ENCODE data around the gene ATP2C2.
"Not testable (repeated sequence)": the region's sequence is repeated elsewhere in the genome, so short reads cannot be mapped to it uniquely, and the experiment has no call there.

ATP2C2 gene

DNA sequence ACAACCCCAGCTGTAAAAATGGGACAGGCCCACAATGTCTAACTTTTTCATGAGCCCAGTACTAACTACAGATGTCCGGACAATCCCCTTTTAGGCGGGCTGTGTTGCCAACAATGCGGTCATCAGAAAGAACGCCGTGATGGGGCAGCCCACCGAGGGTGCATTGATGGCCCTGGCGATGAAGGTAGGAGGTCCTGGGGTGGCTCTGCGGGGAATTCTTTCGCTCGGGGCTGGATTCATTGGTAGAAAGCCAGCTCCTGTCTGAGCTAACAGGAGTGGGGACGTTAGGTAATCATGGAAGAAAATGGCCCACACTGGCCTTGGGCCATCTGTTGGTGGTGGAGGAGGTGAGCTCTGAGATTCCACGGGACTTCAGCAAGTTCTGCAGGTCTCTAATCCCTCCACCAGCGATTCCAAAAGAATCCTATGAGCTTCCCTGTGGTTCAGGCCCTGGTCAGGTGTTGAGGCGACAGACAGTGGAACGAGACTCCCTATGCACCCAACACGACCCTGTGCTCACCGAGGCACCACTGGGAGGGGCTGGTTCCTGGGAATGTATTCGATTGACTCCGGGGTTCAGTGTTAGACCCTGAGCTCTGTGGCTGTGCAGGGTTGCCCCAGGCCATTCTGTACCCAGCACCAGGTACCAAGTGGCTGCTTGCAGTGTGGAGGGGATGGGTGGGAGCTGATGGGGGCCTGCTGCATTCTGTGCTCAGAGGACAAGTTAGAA is 74.2 kb downstream of the ATP2C2 start:
- peak in 3 of 10 donors; percentile 18 to 73 (median 47) for DNase-seq
- intact Hi-C loops (cut with DNase I) = no loop called here

DNA sequence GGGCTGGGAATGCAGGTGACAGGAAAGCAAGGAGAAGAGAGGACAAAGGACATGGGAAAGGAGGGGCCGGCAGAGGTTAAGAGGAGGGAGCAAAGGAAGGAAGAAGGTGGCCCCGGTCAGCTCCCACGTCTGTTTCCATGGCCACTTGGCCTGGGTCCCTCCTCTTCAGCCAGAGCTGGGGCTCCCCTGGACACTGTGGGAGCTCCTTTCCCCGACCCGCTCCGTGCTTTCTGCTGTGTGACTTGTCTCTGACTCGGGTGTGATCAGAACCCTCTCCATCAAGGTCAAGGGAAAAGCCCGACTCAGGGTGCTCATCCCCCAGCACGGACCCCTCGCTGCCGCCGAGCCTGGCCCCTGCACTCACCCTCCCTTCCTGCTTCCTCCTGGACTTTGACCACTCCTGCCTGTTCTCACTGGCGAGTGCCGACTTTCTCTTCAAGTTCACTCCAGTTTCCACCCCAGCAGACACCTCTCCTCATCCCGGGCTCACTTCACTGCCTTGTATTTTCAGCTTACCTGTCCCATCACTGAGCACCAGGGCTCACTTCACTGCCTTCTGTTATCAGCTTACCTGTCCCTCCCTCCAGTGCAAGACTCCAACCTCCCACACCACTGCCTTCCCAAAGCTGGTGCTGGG is 74.9 kb downstream of the ATP2C2 start:
- peak in 3 of 10 donors; percentile 55 to 67 (median 67) for DNase-seq
- intact Hi-C loops (cut with DNase I) = no loop called here

DNA sequence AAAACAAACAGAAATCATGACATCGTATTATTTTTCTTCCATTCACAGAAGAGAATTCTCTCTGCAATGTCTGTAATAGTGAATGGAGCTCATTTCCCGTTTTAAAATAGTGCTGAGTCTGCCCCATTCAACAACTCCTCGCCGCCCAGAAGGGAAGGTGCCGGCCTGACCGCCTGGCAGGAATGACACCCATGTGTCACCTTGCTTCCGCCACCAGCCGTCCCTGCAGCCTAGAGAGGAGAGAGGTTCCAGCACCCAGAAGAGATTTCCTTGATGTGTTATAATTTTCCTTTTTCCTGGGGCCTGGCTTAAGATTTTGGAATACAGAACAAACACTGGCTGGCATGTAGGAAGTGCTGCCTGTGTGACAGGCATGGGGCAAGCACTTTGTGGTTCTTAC is 76.1 kb downstream of the ATP2C2 start:
- DNase-seq = peak in 2 of 10 donors; percentile 34 to 75
- intact Hi-C loops (cut with DNase I) = no loop called here

DNA sequence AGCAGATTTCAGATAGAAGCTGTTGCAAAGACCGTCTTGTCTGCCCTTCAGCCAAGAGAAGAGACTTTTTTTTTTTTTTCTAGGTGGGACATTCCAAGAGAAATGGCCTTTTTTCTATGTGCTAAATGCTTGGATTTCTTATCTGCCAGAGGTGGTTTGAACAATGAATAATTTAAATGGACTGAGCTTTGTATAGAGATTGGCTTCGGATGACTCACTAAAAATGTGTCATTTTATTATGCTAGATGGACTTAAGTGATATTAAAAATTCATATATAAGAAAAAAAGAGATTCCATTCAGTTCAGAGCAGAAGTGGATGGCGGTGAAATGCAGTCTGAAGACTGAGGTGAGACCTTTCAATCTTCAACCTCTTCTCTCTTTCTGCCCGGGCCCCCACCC is 77.7 kb downstream of the ATP2C2 start:
- peak in 1 of 10 donors; percentile 6 for DNase-seq
- intact Hi-C loops (cut with DNase I) = no loop called here

DNA sequence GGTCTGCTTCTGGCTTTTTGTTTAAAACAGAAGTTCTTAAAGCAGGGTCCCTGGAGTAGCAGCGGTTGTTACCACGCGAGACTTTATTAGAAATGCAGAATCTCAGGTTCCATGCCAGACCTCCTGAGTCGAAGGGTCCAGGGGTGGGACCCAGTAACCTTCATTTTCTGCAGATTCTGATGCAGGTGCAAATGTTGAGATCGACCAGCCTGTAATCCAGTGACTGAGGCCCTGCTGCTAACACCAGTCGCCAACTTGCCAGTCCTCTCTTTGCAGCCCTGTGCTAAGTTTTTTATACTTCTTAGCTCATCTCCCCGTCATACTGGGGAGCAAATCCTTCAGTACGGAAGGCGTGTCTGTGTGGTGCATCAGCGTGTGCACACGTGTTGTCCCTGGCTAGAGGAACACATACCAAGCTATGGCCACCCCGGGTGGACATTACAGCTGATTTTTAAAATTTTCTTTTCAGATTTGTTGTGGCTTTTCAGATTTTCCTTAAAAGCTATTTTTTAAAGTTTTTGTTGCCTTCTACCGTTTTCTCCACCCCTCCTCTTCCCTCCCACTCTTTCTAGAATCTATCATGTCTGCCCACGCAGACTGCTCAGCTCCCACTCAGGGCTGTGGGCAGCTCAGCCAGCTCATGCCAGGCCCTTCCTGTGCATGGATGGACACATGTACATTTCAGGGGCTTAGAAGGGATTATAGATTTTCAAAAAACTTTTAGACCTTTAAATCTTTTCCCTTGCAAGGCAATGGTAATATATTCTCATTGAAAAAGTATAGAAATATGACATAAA is 78.5 kb downstream of the ATP2C2 start:
- DNase-seq = peak in 2 of 10 donors; percentile 42 to 44
- intact Hi-C loops (cut with DNase I) = no loop called here

DNA sequence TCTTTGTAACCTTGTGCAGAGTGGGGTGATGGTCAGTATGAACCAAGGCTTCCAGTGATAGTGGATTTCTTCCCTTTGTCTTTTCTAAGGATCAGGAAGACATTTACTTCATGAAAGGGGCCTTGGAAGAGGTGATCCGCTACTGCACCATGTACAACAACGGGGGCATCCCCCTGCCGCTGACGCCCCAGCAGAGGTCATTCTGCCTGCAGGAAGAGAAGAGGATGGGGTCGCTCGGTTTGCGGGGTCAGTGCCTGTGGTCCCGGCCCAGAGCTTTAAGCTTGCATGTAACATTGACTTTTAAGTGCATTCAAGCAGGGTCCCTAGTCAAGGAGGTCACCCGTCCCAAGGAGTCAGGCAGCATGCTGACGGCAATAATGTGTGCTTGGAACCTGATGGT is 80.1 kb downstream of the ATP2C2 start:
- DNase-seq = peak in 3 of 10 donors; percentile 12 to 51 (median 26)
- intact Hi-C loops (cut with DNase I) = no loop called here

DNA sequence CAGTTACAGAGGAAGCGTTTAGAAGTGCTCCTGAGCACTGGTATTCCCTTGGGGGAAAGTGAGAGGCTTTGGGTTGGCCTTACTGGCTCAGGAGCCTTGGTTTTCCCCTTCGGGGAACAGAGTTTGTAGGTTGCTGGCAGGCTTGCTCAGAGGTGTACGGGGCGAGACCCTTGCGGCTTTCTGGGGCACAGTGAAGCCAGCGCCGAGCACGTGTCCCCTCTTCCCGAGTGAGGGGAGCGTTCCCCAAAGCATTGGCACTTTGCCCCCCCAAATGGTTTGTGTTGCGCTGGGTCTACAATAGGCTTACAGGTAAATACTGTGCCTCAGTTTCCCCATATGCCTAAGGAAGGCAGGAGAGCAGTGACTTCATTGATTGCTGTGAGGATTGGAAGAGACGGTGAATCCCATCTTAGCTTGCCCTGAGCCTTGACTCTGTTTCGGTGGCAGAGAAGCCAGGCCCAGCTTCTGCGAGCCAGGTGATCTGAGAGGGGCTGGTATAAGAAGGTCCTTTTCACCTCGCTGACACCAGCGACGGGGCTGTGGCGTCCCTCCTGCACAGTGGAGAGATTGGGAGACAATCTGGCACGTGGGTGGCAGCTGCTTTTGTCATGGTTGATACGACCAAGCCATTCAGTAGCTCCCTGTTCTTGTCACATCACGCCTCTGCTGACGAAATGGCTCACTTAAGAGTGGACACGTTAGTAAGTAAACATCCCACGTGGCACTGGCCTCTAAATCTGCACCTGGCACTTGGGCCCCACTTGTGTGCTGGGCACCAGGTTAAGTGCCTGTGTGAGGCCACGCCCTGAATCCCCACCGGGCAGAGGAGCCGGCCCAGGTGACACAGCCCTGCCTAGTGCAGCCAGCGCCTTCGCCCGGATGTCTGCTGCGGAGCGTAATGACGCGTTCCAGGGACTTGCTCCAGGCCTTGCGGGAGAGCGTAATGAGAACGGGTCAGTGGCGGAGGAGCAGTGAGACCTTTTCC is 81.1 kb downstream of the ATP2C2 start:
- intact Hi-C loops (cut with DNase I) = no loop called here
- DNase-seq = peak in 3 of 10 donors; percentile 59 to 79 (median 69)

DNA sequence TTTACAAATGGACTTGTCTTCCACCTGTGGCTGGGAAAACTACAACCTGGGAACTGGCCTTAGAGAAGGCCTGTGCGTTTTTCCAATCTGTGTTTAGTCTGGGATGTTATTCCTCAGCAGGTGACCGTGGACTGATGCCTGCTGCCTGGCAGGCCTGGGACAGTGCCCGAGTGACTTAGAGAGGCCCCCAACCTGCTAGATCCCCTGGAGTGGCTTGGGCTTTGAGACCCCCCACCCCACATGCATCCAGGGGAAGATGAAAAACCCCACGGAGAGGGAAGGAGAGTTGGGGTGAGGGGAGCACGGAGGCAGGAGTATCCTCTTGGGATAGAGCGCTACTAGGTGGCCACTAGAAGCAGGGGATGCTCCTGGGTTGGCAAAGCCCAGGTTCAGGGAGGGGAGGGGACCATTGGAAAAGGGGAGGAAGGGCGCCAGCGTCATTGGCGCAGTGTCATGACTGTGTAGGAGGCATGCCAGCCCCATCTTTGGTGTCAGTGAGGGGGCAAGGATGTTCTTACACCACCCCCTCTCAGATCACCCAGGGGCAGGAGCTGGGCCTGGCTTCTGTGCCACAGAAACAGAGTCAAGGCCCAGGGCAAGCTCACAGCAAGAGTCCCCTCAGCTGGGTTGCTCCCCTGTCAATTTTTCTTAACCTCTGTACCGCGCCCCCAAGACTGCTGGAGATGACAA is 82.0 kb downstream of the ATP2C2 start:
- peak in 3 of 10 donors; percentile 14 to 59 (median 51) for DNase-seq
- intact Hi-C loops (cut with DNase I) = no loop called here

DNA sequence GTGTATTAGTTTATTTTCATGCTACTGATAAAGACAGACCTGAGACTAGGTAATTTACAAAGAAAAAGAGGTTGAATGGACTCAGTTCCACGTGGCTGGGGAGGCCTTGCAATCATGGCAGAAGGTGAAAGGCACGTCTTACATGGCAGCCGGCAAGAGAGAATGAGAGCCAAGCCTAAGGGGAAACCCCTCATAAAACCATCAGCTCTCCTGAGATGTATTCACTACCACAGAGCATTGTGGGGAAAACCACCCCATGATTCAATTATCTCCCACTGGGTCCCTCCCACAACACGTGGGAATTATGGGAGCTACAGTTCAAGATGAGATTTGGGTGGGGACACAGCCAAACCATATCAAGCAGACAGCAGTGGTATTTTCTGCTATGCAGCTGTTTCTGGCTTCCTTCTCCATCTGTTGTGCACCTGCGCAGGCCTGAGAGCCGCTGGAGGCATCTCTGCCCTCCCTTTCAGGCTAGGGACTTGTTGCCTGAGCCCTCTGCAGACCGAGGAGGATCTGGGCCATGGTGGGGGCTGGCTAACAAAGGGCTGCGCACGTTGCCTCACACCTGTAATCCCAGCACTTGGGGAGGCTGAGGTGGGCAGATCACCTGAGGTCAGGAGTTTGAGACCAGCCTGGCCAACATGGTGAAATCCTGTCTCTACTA is 82.8 kb downstream of the ATP2C2 start:
- DNase-seq = peak in 3 of 10 donors; percentile 8 to 68 (median 43)
- intact Hi-C loops (cut with DNase I) = not testable (repeated sequence)

DNA sequence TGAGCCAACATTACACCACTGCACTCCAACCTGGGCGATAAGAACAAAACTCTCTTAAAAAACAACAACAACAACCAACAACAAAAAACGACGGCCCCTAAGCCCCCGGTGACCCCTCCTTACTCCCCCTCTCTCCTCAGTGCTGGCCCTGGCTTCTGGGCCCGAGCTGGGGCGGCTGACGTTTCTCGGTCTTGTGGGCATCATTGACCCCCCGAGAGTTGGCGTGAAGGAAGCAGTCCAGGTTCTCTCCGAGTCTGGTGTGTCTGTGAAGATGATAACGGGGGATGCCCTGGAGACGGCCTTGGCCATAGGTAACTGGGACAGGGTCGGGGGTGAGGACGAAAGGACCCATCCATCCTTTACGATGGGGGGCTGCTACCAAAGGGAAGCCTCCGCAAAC is 83.4 kb downstream of the ATP2C2 start:
- peak in 3 of 10 donors; percentile 29 to 61 (median 39) for DNase-seq
- intact Hi-C loops (cut with DNase I) = no loop called here

DNA sequence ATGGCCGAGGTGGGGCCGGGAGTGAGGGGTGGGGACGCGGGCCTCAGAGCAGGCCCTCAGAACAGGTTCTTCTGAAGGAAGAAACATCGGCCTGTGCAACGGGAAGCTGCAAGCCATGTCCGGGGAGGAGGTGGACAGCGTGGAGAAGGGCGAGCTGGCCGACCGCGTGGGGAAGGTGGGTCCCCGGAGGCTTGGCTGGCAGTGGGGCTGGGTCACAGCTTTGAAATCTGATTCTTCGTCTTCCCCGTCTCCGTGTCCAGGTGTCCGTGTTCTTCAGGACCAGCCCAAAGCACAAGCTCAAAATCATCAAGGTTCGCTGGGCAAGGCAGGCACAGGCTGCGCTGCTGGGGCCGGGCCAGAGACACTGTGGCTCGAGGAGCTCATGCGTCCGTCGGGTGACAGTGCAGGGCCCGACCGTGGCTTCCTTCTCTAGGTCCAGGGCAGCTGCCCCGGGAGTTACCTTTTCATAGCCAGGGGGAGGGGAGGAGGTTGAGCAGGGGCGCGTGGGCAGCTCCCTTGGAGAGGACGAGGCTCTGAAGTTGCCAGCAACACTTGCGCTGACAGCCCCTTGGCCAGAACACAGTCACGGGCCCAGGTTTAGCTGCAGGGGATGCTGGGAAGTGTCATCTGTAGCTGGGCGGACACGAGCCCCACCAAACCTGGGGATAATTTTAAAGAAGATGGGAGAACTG is 84.9 kb downstream of the ATP2C2 start:
- DNase-seq = peak in 3 of 10 donors; percentile 54 to 76 (median 67)
- intact Hi-C loops (cut with DNase I) = no loop called here

DNA sequence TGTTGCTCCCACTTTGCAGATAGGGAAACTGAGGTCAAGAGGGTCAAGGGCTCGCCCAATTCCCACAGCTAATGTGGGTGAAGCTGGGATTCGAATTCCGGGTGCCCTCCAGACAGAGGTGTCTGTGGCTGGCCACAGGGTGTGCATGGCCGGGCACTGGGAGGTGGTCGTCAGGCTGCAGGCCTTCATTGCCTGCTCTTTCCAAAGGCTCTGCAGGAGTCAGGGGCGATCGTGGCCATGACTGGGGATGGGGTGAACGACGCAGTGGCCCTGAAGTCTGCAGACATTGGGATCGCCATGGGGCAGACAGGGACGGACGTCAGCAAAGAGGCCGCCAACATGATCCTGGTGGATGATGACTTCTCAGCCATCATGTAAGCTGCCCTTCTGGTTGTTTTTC is 86.3 kb downstream of the ATP2C2 start:
- intact Hi-C loops (cut with DNase I) = no loop called here

DNA sequence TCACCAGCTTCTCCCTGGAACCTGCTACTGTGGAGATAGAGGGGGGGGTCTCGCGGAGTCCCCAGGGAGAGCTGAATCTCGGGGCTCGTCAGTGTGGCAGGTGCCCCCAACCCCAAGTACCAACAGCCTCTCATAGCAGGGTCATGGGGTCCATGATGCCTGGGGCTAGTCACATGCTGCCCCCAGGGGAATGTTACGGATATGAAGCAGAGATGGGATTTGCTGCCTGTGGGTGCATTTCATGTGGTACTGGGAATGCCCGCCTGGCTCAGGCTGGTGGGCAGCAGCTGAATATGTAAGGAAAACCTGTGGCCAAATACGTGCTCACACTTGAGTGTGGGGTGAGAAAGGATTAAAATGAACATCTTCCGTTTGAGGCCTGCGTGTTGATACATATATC is 86.7 kb downstream of the ATP2C2 start:
- intact Hi-C loops (cut with DNase I) = no loop called here
- DNase-seq = peak in 1 of 10 donors; percentile 66

More for the DNA sequence above, 86.3 kb downstream of the ATP2C2 start:
- DNase-seq = peak in 2 of 10 donors; percentile 40 to 57

DNA sequence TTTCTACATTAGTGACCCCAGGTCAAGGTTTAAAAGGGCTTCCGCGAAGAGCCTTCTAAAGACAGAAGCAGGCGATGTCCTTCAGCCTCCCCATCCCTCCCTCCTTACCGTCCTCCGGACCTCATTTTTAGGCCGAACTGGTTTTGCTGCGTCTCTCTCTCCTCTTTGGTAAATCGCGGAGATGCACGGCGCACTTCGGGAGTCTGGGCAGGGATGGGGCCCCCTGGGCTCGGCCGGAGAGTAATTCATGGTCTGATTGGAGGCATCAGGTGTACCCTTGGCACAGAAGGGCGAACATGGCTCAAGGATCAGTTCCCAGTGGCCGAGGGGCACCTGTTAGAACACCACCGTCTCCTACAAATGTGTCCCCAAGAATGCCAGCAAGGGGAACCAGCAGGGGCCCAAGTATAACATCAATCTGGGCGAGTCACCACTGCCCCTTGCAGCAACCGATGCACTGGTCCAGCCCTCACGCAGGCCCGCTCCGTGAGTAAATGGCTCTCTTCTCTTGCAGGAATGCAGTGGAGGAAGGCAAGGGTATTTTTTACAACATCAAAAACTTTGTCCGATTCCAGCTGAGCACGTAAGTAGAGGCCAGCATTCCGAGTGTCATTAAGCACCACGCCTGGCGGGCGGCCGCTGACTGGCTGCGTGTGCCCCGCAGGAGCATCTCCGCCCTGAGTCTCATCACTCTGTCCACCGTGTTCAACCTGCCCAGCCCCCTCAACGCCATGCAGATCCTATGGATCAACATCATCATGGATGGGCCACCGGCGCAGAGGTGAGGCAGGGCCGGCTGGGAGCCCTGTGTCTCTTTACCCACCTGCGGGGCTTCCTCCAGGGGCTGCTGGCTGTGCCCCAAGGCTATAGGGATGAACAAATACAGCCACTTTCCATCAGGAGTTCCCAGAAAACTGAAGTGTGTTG is 90.5 kb downstream of the ATP2C2 start:
- DNase-seq = peak in 2 of 10 donors; percentile 56 to 69
- intact Hi-C loops (cut with DNase I) = no loop called here

DNA sequence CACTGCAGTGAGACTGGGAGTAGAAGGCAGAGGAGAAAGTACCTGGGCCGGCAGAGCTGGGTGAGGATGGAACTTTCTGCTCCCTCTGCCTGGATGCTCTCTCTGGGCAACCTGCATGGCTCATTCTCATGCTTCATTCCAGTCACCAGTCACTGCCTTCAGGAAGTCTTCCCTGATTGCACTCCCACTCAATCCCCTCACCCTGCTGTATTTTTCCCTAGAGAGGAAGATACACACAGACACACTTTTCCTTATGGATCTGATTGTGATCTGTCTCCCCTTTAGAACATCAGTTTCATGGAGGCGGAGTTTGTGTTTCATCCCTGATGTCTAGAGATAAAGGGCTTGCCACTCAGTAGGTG is 91.2 kb downstream of the ATP2C2 start:
- DNase-seq = no peak
- intact Hi-C loops (cut with DNase I) = no loop called here

DNA sequence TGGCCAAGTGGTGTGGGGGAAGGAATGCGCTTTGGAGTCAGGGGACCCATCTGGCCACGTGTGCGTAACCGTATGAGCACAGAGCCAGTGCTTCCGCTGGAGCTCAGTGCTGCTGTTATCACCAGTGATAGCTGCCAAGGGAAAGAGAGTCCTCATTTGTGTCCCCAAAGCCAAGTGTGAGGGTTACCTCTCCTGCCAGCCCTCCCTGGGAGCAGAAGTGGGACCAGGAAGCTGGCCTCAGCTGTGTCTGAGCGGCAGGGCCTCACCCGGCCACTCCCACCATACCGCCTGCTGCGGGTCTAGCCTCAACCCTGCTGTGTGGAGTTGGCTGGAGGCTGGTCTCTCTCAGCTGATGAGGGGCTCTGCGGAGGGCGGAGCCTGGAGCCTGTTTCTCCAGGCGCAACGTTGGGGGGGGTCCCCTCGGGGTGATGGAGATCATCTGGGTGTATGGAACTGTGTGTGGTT is 91.6 kb downstream of the ATP2C2 start:
- intact Hi-C loops (cut with DNase I) = no loop called here
- DNase-seq = peak in 2 of 10 donors; percentile 13 to 49
